K562 (cell line): ENCODE data around the gene KCNK1. TPM values are rescaled to one million over a fixed set of nuclear protein-coding genes. Genes with fewer than 3 reads are reported as not detected.
A peak's percentile ranks its signal among the peaks of the same experiment; 100 is the strongest.

Source experiments
- ARID2 ChIP-seq: fragments of 450-650 bp; IDR thresholded peaks from 2 replicates; pipeline ENCODE4 v1.6.1; 2017; ENCODE audit warnings: antibody characterized with exemption, mild to moderate bottlenecking
- CBX3 ChIP-seq, 2 experiments: IDR thresholded peaks; 1 replicate in 1 of 2; 2 replicates in 1 of 2; pipeline ENCODE4 v1.6.1; 2012; ENCODE audit warnings: inconsistent platforms in 2 of 2, low read length in 2 of 2, borderline replicate concordance in 1 of 2, control low read depth in 1 of 2
- DDX20 ChIP-seq: fragments of 450-650 bp; IDR thresholded peaks from 2 replicates; pipeline ENCODE4 v1.6.1; 2016; ENCODE audit warnings: missing genetic modification characterization, low read depth, mild to moderate bottlenecking, missing compliant biosample characterization, moderate library complexity
- FOXA1 ChIP-seq: fragments of 450-650 bp; IDR thresholded peaks from 2 replicates; pipeline ENCODE4 v1.6.1; 2016; ENCODE audit warnings: mild to moderate bottlenecking, borderline replicate concordance
- L3MBTL2 ChIP-seq: fragments of 450-650 bp; IDR thresholded peaks from 2 replicates; pipeline ENCODE4 v1.6.1; 2016; ENCODE audit warnings: mild to moderate bottlenecking, moderate library complexity
- SIX5 ChIP-seq, 2 experiments: IDR thresholded peaks; 2 replicates each; pipeline ENCODE4 v1.6.1; 2011; ENCODE audit warnings: low read length in 2 of 2, borderline replicate concordance in 1 of 2, low read depth in 1 of 2, mild to moderate bottlenecking in 1 of 2, moderate library complexity in 1 of 2; ENCODE audit not compliant: insufficient read depth in 1 of 2
- SMARCA4 ChIP-seq: fragments of 450-650 bp; IDR thresholded peaks from 2 replicates; pipeline ENCODE4 v1.6.1; 2016
- SMARCC2 ChIP-seq: fragments of 450-650 bp; IDR thresholded peaks from 2 replicates; pipeline ENCODE4 v1.6.1; 2017; ENCODE audit warnings: antibody characterized with exemption, moderate library complexity, mild to moderate bottlenecking, low read depth
- STAT5A ChIP-seq: IDR thresholded peaks from 2 replicates; pipeline ENCODE4 v1.6.1; 2012; ENCODE audit warnings: low read length, inconsistent platforms, borderline replicate concordance
- TCFL5 ChIP-seq: fragments of 250-450 bp; sonication (Bioruptor Pico); conservative IDR thresholded peaks from 2 replicates; pipeline ENCODE4 v1.6.1; 2021; ENCODE audit warnings: mild to moderate bottlenecking, moderate library complexity, matching md5 sums
- YY1 ChIP-seq, 3 experiments: IDR thresholded peaks; 2 replicates each; pipeline ENCODE4 v1.6.1; 2011; ENCODE audit warnings: low read length in 2 of 3, mild to moderate bottlenecking in 2 of 3, moderate library complexity in 2 of 3, borderline replicate concordance in 1 of 3, control low read depth in 1 of 3, low read depth in 1 of 3; ENCODE audit not compliant: insufficient read depth in 3 of 3, insufficient replicate concordance in 2 of 3, control insufficient read depth in 1 of 3, insufficient read length in 1 of 3; ENCODE audit errors: extremely low read depth in 1 of 3
- ZBTB34 ChIP-seq: fragments of 250-450 bp; sonication (Bioruptor Pico); IDR thresholded peaks from 2 replicates; pipeline ENCODE4 v1.8.0; 2021; ENCODE audit warnings: mild to moderate bottlenecking, moderate library complexity
- ZNF766 ChIP-seq: fragments of 200-800 bp; sonication (Bioruptor generic); conservative IDR thresholded peaks from 2 replicates; pipeline ENCODE4 v1.6.1; 2016; ENCODE audit warnings: missing genetic modification characterization, missing compliant biosample characterization
- polyA plus RNA-seq, 8 experiments: library from polyadenylated mRNA; depleted of rRNA in 4 of 8; stranded (reverse) in 5 of 8; unstranded in 3 of 8; fragments of >200 nt; fragmentation: Nextera tagmentation in 2 of 8; fragmentation: Illumina TruSeq in 1 of 8; extraction: Ambion mirVana in 2 of 8; extraction: Trizol in 1 of 8; gene quantifications; 2 replicates each; pipeline versions ENCODE4 v1.2.1 to v1.2.3, GENCODE V29; 2011 to 2014; ENCODE audit warnings: inconsistent platforms in 1 of 8, missing spikeins in 1 of 8
- total RNA-seq, 7 experiments: library from RNA; depleted of rRNA in 6 of 7; stranded (reverse); fragments of >200 nt in 6 of 7; fragmentation: Illumina TruSeq in 2 of 7; extraction: Trizol in 2 of 7; gene quantifications; 2 replicates each; pipeline versions ENCODE4 v1.2.1 to v1.2.3, GENCODE V29; 2011 to 2021; ENCODE audit warnings: low replicate concordance in 1 of 7
- TF ChIP-seq, protein P1 (sequence below): fragments of 250-450 bp; sonication (Bioruptor Pico); IDR thresholded peaks from 2 replicates; pipeline ENCODE4 v1.4.0; 2020

KCNK1 gene
- total and polyA plus RNA-seq, 9 of the 15 experiments (the other 6 are each of a cell fraction or from before 2014, with no cell fraction given), result 3.1 to 22.7 (median 6.0) TPM

DNA sequence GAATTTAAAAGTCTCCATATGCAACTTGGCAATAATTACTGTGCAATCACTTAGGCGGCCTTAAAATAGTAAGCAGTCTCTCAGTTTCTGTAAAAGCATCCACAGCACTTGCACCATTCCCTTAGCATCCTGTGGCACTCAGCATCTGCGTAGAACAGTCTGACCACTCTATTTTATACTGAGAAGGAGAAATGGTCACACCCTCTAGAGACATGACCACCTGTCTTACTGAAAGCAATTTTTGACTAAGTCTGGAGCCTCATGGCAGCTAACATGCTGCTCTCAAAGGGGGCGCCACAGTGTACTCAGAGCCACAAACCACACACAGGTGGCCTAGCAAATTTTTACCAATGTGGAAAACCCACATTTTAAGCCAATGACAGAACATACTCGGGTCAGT lies 62.0 kb downstream of the KCNK1 start (continued):
- TF ChIP-seq ZBTB34 (CRISPR knock-in tag) (no peak), SIX5 (IDR thresholded peaks at IDR 0.05; ENCODE audit: borderline replicate concordance in 1 of 2, insufficient read depth in 1 of 2, low read depth in 1 of 2, low read length in 2 of 2) (no peak), CBX3 (IDR thresholded peaks at IDR 0.05; ENCODE audit: borderline replicate concordance in 1 of 2, low read length in 2 of 2) (peak in 1 of 2 experiments; percentile 76; a peak in 1 of 3 replicates), DDX20 (tag) (no peak), L3MBTL2 (peak; percentile 40; the same call in 1 of the 2 replicates), SMARCA4 (peak; percentile 43; the same call in 1 of the 2 replicates), SMARCC2 (0 out of 2 replicates have a peak, but pooled peaks have one; percentile 22), TCFL5 (CRISPR knock-in tag) (no peak), STAT5A (no peak), ARID2 (no peak), FOXA1 (no peak), YY1 (IDR thresholded peaks at IDR 0.05; ENCODE audit: borderline replicate concordance in 1 of 3, control insufficient read depth in 1 of 3, extremely low read depth in 1 of 3, insufficient read depth in 3 of 3, insufficient read length in 1 of 3, insufficient replicate concordance in 2 of 3, low read depth in 1 of 3, low read length in 2 of 3) (peak in 1 of 3 experiments; percentile 46), ZNF766 (no peak)
- TF ChIP-seq, protein P1, sequence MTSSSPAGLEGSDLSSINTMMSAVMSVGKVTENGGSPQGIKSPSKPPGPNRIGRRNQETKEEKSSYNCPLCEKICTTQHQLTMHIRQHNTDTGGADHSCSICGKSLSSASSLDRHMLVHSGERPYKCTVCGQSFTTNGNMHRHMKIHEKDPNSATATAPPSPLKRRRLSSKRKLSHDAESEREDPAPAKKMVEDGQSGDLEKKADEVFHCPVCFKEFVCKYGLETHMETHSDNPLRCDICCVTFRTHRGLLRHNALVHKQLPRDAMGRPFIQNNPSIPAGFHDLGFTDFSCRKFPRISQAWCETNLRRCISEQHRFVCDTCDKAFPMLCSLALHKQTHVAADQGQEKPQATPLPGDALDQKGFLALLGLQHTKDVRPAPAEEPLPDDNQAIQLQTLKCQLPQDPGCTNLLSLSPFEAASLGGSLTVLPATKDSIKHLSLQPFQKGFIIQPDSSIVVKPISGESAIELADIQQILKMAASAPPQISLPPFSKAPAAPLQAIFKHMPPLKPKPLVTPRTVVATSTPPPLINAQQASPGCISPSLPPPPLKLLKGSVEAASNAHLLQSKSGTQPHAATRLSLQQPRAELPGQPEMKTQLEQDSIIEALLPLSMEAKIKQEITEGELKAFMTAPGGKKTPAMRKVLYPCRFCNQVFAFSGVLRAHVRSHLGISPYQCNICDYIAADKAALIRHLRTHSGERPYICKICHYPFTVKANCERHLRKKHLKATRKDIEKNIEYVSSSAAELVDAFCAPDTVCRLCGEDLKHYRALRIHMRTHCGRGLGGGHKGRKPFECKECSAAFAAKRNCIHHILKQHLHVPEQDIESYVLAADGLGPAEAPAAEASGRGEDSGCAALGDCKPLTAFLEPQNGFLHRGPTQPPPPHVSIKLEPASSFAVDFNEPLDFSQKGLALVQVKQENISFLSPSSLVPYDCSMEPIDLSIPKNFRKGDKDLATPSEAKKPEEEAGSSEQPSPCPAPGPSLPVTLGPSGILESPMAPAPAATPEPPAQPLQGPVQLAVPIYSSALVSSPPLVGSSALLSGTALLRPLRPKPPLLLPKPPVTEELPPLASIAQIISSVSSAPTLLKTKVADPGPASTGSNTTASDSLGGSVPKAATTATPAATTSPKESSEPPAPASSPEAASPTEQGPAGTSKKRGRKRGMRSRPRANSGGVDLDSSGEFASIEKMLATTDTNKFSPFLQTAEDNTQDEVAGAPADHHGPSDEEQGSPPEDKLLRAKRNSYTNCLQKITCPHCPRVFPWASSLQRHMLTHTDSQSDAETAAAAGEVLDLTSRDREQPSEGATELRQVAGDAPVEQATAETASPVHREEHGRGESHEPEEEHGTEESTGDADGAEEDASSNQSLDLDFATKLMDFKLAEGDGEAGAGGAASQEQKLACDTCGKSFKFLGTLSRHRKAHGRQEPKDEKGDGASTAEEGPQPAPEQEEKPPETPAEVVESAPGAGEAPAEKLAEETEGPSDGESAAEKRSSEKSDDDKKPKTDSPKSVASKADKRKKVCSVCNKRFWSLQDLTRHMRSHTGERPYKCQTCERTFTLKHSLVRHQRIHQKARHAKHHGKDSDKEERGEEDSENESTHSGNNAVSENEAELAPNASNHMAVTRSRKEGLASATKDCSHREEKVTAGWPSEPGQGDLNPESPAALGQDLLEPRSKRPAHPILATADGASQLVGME (CRISPR knock-in tag), result no peak
